Liver (tissue), 9 donors: Measurements from ENCODE around the gene CD6. TPM values are rescaled to one million over a fixed set of nuclear protein-coding genes. Genes with fewer than 3 reads are reported as not detected.
A peak's percentile ranks its signal among the peaks of the same experiment; 100 is the strongest.

ENCODE experiments used
- DNase-seq: peaks from one replicate; pipeline ENCODE4 v3.0.0-alpha.2; 2017; ENCODE audit warnings: low spot score
- H3K27ac ChIP-seq, 2 donors: one replicate each; pipeline ENCODE4 v1.7.0; 2013; ENCODE audit warnings: inconsistent platforms in 2 of 2, low read length in 2 of 2, control low read depth in 1 of 2, low read depth in 1 of 2, mild to moderate bottlenecking in 1 of 2
- H3K27me3 ChIP-seq, 4 donors: one replicate each; pipeline versions ENCODE4 v1.6.1 to v1.7.0; 2013; ENCODE audit warnings: low read length in 3 of 4, inconsistent platforms in 1 of 4, mild to moderate bottlenecking in 1 of 4, moderate library complexity in 1 of 4; ENCODE audit not compliant: control insufficient read depth in 4 of 4, insufficient read depth in 4 of 4
- H3K36me3 ChIP-seq, 4 donors: one replicate each; pipeline versions ENCODE4 v1.6.1 to v1.7.0; 2013; ENCODE audit warnings: low read length in 3 of 4, mild to moderate bottlenecking in 3 of 4, low read depth in 1 of 4, moderate library complexity in 1 of 4; ENCODE audit not compliant: control insufficient read depth in 4 of 4, insufficient read depth in 3 of 4
- H3K4me1 ChIP-seq, 4 donors: one replicate each; pipeline versions ENCODE4 v1.6.1 to v1.7.0; 2013; ENCODE audit warnings: low read length in 3 of 4, mild to moderate bottlenecking in 3 of 4, moderate library complexity in 1 of 4; ENCODE audit not compliant: control insufficient read depth in 4 of 4, insufficient read depth in 4 of 4
- H3K4me3 ChIP-seq, 3 donors: one replicate each; pipeline versions ENCODE4 v1.6.1 to v1.7.0; 2013; ENCODE audit warnings: low read length in 3 of 3, control low read depth in 1 of 3, low read depth in 1 of 3, mild to moderate bottlenecking in 1 of 3
- H3K9ac ChIP-seq, 2 donors: one replicate each; pipeline ENCODE4 v1.7.0; 2013; ENCODE audit warnings: low read length in 2 of 2, mild to moderate bottlenecking in 2 of 2, moderate library complexity in 2 of 2, control low read depth in 1 of 2, low read depth in 1 of 2
- H3K9me3 ChIP-seq, 4 donors: one replicate each; pipeline versions ENCODE4 v1.6.1 to v1.7.0; 2013; ENCODE audit warnings: low read length in 3 of 4; ENCODE audit not compliant: control insufficient read depth in 4 of 4
- CTCF ChIP-seq: fragments of 150-350 bp; IDR thresholded peaks from 2 replicates; pipeline ENCODE4 v1.5.1; 2017; ENCODE audit warnings: improper control_type of control experiment, low read depth, low read length; ENCODE audit not compliant: missing input control
- EGR1 ChIP-seq, 2 donors: IDR thresholded peaks; 2 replicates each; pipeline ENCODE4 v1.6.1; 2016 to 2018; ENCODE audit warnings: antibody characterized with exemption in 2 of 2, low read depth in 2 of 2
- FOXA1 ChIP-seq: IDR thresholded peaks from 2 replicates; pipeline ENCODE4 v1.6.1; 2016; ENCODE audit warnings: antibody characterized with exemption
- FOXA2 ChIP-seq: IDR thresholded peaks from 2 replicates; pipeline ENCODE4 v1.6.1; 2016; ENCODE audit warnings: antibody characterized with exemption
- GABPA ChIP-seq, 2 donors: IDR thresholded peaks in 1 of 2; conservative IDR thresholded peaks in 1 of 2; 2 replicates each; pipeline ENCODE4 v1.6.1; 2016; ENCODE audit warnings: antibody characterized with exemption in 2 of 2, mild to moderate bottlenecking in 1 of 2, moderate library complexity in 1 of 2
- HNF4A ChIP-seq, 2 donors: conservative IDR thresholded peaks; 2 replicates each; pipeline ENCODE4 v1.6.1; 2016; ENCODE audit warnings: antibody characterized with exemption in 2 of 2, mild to moderate bottlenecking in 2 of 2
- HNF4G ChIP-seq: IDR thresholded peaks from 2 replicates; pipeline ENCODE4 v1.6.1; 2016; ENCODE audit warnings: antibody characterized with exemption
- JUND ChIP-seq, 2 donors: IDR thresholded peaks; 2 replicates each; pipeline ENCODE4 v1.6.1; 2016; ENCODE audit warnings: antibody characterized with exemption in 2 of 2
- MAX ChIP-seq: IDR thresholded peaks from 2 replicates; pipeline ENCODE4 v1.6.1; 2016; ENCODE audit warnings: antibody characterized with exemption
- NR2F2 ChIP-seq: IDR thresholded peaks from 2 replicates; pipeline ENCODE4 v1.6.1; 2016; ENCODE audit warnings: antibody characterized with exemption
- RAD21 ChIP-seq, 2 donors: IDR thresholded peaks; 2 replicates each; pipeline ENCODE4 v1.6.1; 2016; ENCODE audit warnings: antibody characterized with exemption in 2 of 2, mild to moderate bottlenecking in 2 of 2
- RXRA ChIP-seq, 2 donors: IDR thresholded peaks; 2 replicates each; pipeline ENCODE4 v1.6.1; 2017 to 2018; ENCODE audit warnings: antibody characterized with exemption in 2 of 2, mild to moderate bottlenecking in 1 of 2
- SP1 ChIP-seq: IDR thresholded peaks from 2 replicates; pipeline ENCODE4 v1.6.1; 2018; ENCODE audit warnings: antibody characterized with exemption, mild to moderate bottlenecking
- TAF1 ChIP-seq: conservative IDR thresholded peaks from 2 replicates; pipeline ENCODE4 v1.6.1; 2016; ENCODE audit warnings: antibody characterized with exemption, mild to moderate bottlenecking
- YY1 ChIP-seq: IDR thresholded peaks from 2 replicates; pipeline ENCODE4 v1.6.1; 2016; ENCODE audit warnings: antibody characterized with exemption, mild to moderate bottlenecking
- WGBS: extraction: QIAGEN DNeasy Blood & Tissue Kit; methylation state at CpG from one replicate; pipeline ENCODE4 v1.1.7; 2013; 5-methylcytosine and 5-hydroxymethylcytosine counted together
- polyA plus RNA-seq, 2 donors: library from polyadenylated mRNA; stranded (reverse) in 1 of 2; unstranded in 1 of 2; fragments of 200-250 nt in 1 of 2; fragments of >200 nt in 1 of 2; fragmentation: Nextera tagmentation in 1 of 2; extraction: Ambion mirVana in 1 of 2; gene quantifications; one replicate each; pipeline versions ENCODE4 v1.2.1 to v1.2.3, GENCODE V29; 2013 to 2015
- total RNA-seq, 2 donors: library from RNA; depleted of rRNA; stranded (reverse); fragments of >200 nt; gene quantifications; one replicate each; pipeline ENCODE4 v1.2.3, GENCODE V29; 2014
- TF ChIP-seq, protein P1 (sequence below): IDR thresholded peaks from 2 replicates; pipeline ENCODE4 v1.6.1; 2016; ENCODE audit warnings: antibody characterized with exemption
- TF ChIP-seq, protein P2 (sequence below): IDR thresholded peaks from 2 replicates; pipeline ENCODE4 v1.6.1; 2016; ENCODE audit warnings: antibody characterized with exemption, mild to moderate bottlenecking
- TF ChIP-seq, protein P3 (sequence below): IDR thresholded peaks from 2 replicates; pipeline ENCODE4 v1.6.1; 2016; ENCODE audit warnings: antibody characterized with exemption
- donor health status: healthy.
- donor health status: healthy.
- donor health status: healthy.
- donor health status: healthy.
- donor health status: healthy.

The CD6 gene
- total and polyA plus RNA-seq, 4 donors, result 0.31 to 0.59 (median 0.45) TPM

DNA sequence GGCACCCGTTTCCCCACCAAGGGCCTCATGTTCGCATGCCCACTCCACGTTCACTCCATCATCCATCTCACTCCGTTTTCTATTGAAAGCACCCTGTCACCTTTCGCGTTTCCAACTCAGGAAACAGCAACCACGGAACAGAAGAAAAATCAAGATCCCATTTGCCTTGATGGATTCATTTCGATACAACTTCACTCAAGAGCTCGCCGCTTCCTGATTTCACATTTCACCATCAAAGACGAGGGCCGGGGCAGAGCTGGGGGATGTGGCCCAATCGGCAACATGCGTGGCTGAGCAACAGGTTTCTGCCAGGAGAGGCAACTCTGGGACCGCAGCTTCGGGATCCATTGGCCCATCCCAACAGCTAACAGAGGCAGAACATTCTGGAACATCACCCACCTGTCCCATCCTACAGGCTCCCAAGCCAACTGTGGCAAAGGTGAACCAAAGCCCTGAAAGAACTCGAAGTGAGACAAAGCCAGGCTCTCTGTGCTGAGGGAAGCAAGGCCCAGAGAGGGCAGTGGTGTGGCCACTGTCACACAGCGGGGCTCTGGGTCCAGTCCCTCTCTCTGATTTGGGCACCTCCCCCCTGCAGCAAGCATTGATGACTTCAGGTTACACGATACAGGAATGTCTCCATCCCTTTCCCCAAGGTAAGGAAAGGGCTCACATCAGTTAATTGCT lies 94.6 kb downstream of the CD6 start:
- H3K4me1 ChIP-seq, result no peaks in the 10 kb centered on the region
- TF ChIP-seq FOXA1 (no peak), NR2F2 (no peak), CTCF (no peak), EGR1 (IDR thresholded peaks at IDR 0.05; ENCODE audit: low read depth in 2 of 2) (no peak), GABPA (IDR thresholded peaks at IDR 0.05 in 1 of 2, conservative IDR thresholded peaks at IDR 0.05 in 1 of 2) (no peak), YY1 (no peak), TAF1 (no peak), RXRA (IDR thresholded peaks at IDR 0.05) (no peak), RAD21 (IDR thresholded peaks at IDR 0.05) (no peak), HNF4A (conservative IDR thresholded peaks at IDR 0.05) (no peak), JUND (IDR thresholded peaks at IDR 0.05) (no peak), HNF4G (no peak), SP1 (no peak), MAX (no peak), FOXA2 (no peak)
- TF ChIP-seq, protein P1, sequence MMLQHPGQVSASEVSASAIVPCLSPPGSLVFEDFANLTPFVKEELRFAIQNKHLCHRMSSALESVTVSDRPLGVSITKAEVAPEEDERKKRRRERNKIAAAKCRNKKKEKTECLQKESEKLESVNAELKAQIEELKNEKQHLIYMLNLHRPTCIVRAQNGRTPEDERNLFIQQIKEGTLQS, result no peak
- TF ChIP-seq, protein P2, sequence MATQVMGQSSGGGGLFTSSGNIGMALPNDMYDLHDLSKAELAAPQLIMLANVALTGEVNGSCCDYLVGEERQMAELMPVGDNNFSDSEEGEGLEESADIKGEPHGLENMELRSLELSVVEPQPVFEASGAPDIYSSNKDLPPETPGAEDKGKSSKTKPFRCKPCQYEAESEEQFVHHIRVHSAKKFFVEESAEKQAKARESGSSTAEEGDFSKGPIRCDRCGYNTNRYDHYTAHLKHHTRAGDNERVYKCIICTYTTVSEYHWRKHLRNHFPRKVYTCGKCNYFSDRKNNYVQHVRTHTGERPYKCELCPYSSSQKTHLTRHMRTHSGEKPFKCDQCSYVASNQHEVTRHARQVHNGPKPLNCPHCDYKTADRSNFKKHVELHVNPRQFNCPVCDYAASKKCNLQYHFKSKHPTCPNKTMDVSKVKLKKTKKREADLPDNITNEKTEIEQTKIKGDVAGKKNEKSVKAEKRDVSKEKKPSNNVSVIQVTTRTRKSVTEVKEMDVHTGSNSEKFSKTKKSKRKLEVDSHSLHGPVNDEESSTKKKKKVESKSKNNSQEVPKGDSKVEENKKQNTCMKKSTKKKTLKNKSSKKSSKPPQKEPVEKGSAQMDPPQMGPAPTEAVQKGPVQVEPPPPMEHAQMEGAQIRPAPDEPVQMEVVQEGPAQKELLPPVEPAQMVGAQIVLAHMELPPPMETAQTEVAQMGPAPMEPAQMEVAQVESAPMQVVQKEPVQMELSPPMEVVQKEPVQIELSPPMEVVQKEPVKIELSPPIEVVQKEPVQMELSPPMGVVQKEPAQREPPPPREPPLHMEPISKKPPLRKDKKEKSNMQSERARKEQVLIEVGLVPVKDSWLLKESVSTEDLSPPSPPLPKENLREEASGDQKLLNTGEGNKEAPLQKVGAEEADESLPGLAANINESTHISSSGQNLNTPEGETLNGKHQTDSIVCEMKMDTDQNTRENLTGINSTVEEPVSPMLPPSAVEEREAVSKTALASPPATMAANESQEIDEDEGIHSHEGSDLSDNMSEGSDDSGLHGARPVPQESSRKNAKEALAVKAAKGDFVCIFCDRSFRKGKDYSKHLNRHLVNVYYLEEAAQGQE, result no peak
- TF ChIP-seq, protein P3, sequence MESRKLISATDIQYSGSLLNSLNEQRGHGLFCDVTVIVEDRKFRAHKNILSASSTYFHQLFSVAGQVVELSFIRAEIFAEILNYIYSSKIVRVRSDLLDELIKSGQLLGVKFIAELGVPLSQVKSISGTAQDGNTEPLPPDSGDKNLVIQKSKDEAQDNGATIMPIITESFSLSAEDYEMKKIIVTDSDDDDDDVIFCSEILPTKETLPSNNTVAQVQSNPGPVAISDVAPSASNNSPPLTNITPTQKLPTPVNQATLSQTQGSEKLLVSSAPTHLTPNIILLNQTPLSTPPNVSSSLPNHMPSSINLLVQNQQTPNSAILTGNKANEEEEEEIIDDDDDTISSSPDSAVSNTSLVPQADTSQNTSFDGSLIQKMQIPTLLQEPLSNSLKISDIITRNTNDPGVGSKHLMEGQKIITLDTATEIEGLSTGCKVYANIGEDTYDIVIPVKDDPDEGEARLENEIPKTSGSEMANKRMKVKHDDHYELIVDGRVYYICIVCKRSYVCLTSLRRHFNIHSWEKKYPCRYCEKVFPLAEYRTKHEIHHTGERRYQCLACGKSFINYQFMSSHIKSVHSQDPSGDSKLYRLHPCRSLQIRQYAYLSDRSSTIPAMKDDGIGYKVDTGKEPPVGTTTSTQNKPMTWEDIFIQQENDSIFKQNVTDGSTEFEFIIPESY, result no peak
- no peak overlapping the region for H3K4me3 ChIP-seq
- H3K9ac ChIP-seq, result no peak overlapping the region
- no peaks in the 10 kb centered on the region for H3K9me3 ChIP-seq
- DNase-seq, result peak; percentile 20
- WGBS, result 87% methylated on average over 19 of the region's 19 CpGs
- no peaks in the 10 kb centered on the region for H3K27me3 ChIP-seq
- H3K27ac ChIP-seq, result no peak overlapping the region
- H3K36me3 ChIP-seq, result no peaks in the 10 kb centered on the region
